ENCODE data around the gene BCAR3. TPM values are rescaled to one million over a fixed set of nuclear protein-coding genes. Genes with fewer than 3 reads are reported as not detected.
A peak's percentile ranks its signal among the peaks of the same experiment; 100 is the strongest.

Gene BCAR3
- total RNA-seq, 2 donors from 2014 or later, result 45.2 to 47.7 TPM

DNA sequence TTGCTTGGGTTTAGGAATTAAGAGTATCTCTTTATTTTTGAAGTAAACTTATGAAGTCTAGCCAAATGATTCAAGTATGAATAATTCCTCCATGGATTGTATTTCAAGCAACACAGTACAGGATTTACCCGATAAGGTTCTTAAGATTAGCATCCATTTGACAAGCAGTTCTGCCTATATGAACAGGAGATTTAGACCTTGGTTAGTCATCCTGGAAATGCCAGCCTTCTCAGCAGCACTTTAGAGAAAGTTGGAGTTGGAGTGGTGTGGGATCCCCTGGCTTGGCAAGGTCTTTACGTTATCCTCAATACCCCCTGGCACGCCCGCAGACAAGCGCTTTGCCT lies 1.6 kb downstream of the BCAR3 start:
- intact Hi-C loops (cut with DNase I), result no loop called here
- Histone ChIP-seq H3K4me3 (peak overlapping the region; percentile 81), H3K27ac (no peak overlapping the region), H3K36me3 (no peaks in the 10 kb centered on the region), H3K27me3 (no peaks in the 10 kb centered on the region), H3K9ac (ENCODE audit: low read depth in 2 of 2, low read length in 2 of 2) (no peak overlapping the region), H3K9me3 (no peaks in the 10 kb centered on the region), H3K4me1 (no peaks in the 10 kb centered on the region)
- TF ChIP-seq, protein P1, sequence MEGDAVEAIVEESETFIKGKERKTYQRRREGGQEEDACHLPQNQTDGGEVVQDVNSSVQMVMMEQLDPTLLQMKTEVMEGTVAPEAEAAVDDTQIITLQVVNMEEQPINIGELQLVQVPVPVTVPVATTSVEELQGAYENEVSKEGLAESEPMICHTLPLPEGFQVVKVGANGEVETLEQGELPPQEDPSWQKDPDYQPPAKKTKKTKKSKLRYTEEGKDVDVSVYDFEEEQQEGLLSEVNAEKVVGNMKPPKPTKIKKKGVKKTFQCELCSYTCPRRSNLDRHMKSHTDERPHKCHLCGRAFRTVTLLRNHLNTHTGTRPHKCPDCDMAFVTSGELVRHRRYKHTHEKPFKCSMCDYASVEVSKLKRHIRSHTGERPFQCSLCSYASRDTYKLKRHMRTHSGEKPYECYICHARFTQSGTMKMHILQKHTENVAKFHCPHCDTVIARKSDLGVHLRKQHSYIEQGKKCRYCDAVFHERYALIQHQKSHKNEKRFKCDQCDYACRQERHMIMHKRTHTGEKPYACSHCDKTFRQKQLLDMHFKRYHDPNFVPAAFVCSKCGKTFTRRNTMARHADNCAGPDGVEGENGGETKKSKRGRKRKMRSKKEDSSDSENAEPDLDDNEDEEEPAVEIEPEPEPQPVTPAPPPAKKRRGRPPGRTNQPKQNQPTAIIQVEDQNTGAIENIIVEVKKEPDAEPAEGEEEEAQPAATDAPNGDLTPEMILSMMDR (IDR thresholded peaks at IDR 0.05), result no peak
- no peak for DNase-seq

DNA sequence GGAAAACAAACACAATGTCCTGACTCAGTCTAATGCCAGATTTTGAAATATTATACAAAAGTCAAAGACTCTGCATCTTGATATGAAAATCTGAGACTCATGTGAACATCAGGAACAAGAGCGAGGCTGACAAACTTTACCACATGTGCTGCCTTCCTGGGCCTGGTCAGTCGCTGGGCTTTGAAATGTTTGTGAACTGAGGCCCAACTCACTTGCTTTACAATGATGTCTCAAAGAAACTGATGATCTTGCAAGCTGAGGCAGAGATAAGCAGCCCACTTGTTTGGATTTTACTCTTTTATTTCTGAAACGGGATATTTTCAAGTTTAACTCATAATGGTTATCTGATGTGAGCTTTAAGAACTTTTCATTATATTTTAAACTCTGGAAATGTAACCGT lies 2.1 kb downstream of the BCAR3 start:
- TF ChIP-seq, protein P1 (IDR thresholded peaks at IDR 0.05), result no peak
- no peak overlapping the region for H3K9ac ChIP-seq (ENCODE audit: low read depth in 2 of 2, low read length in 2 of 2)
- H3K36me3 ChIP-seq, result no peaks in the 10 kb centered on the region
- no peak overlapping the region for H3K27ac ChIP-seq
- no peaks in the 10 kb centered on the region for H3K27me3 ChIP-seq
- no peak for DNase-seq
- H3K4me1 ChIP-seq, result no peaks in the 10 kb centered on the region
- intact Hi-C loops (cut with DNase I), result no loop called here
- no peaks in the 10 kb centered on the region for H3K9me3 ChIP-seq
- H3K4me3 ChIP-seq, result no peak overlapping the region

- TF ChIP-seq, protein P1 (IDR thresholded peaks at IDR 0.05), result no peak
- Histone ChIP-seq H3K27me3 (no peaks in the 10 kb centered on the region), H3K36me3 (no peaks in the 10 kb centered on the region), H3K9ac (ENCODE audit: low read depth in 2 of 2, low read length in 2 of 2) (no peak overlapping the region), H3K9me3 (no peaks in the 10 kb centered on the region), H3K4me1 (no peaks in the 10 kb centered on the region), H3K27ac (no peak overlapping the region), H3K4me3 (no peak overlapping the region)
- no peak for DNase-seq
- intact Hi-C loops (cut with DNase I), result no loop called here
Observed at GRCh38 chr1:93678946-93679480, 2.6 kb downstream of the BCAR3 start.

GRCh38 chr1:93678491-93678890 lies 3.1 kb downstream of the BCAR3 start:
- no peak overlapping the region for H3K27ac ChIP-seq
- H3K27me3 ChIP-seq, result no peaks in the 10 kb centered on the region
- TF ChIP-seq, protein P1 (IDR thresholded peaks at IDR 0.05), result no peak
- no peak overlapping the region for H3K9ac ChIP-seq (ENCODE audit: low read depth in 2 of 2, low read length in 2 of 2)
- intact Hi-C loops (cut with DNase I), result no loop called here
- H3K4me3 ChIP-seq, result no peak overlapping the region
- no peaks in the 10 kb centered on the region for H3K36me3 ChIP-seq
- no peaks in the 10 kb centered on the region for H3K4me1 ChIP-seq
- DNase-seq, result no peak
- H3K9me3 ChIP-seq, result no peaks in the 10 kb centered on the region

- peaks cover 3% of the 10 kb centered on the region for H3K4me1 ChIP-seq
- H3K9me3 ChIP-seq, result no peaks in the 10 kb centered on the region
- H3K27me3 ChIP-seq, result no peaks in the 10 kb centered on the region
- no peak for DNase-seq
- H3K4me3 ChIP-seq, result no peak overlapping the region
- H3K36me3 ChIP-seq, result no peaks in the 10 kb centered on the region
- no peak overlapping the region for H3K27ac ChIP-seq
- intact Hi-C loops (cut with DNase I), result no loop called here
- no peak overlapping the region for H3K9ac ChIP-seq (ENCODE audit: low read depth in 2 of 2, low read length in 2 of 2)
- TF ChIP-seq, protein P1 (IDR thresholded peaks at IDR 0.05), result no peak
Observed at GRCh38 chr1:93677729-93678128, 3.9 kb downstream of the BCAR3 start.
